ENCODE data around the gene MPO.

DNA sequence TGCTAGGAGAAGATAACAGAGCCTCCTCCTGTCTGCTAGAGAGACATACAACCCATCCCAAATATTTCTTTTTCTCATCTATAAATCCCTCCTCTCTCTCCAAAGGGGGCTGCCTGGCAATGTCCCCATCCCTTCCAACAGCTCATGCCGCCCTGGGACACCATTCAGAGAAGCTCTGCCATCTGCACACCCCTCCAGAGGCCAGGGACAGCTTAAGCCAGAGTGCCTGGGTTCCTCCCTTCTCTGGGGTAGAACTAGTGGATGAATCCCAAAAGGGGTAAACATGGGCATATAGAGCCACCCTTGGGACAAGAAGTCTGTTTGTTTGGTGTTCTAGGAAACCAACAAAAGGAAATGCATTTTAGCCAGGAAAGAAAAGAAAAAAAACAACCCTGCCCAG, 44.9 kb downstream of the MPO start:
- TF ChIP-seq, protein P1, sequence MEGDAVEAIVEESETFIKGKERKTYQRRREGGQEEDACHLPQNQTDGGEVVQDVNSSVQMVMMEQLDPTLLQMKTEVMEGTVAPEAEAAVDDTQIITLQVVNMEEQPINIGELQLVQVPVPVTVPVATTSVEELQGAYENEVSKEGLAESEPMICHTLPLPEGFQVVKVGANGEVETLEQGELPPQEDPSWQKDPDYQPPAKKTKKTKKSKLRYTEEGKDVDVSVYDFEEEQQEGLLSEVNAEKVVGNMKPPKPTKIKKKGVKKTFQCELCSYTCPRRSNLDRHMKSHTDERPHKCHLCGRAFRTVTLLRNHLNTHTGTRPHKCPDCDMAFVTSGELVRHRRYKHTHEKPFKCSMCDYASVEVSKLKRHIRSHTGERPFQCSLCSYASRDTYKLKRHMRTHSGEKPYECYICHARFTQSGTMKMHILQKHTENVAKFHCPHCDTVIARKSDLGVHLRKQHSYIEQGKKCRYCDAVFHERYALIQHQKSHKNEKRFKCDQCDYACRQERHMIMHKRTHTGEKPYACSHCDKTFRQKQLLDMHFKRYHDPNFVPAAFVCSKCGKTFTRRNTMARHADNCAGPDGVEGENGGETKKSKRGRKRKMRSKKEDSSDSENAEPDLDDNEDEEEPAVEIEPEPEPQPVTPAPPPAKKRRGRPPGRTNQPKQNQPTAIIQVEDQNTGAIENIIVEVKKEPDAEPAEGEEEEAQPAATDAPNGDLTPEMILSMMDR (conservative IDR thresholded peaks at IDR 0.05; ENCODE audit: low read length): no peak
- no peak for TF ChIP-seq EZH2phosphoT487 (IDR thresholded peaks at IDR 0.05; ENCODE audit: borderline replicate concordance, low read depth, low read length)
